Tibial nerve (tissue), 4 donors: ENCODE results near the gene CHST14. TPM values are rescaled to one million over a fixed set of nuclear protein-coding genes. Genes with fewer than 3 reads are reported as not detected.

Experiments used
- DNase-seq, 2 donors: peaks; one replicate each; pipeline ENCODE4 v3.0.0-alpha.2; 2019; ENCODE audit warnings: low spot score in 2 of 2
- H3K27ac ChIP-seq, 4 donors: fragments of 200-600 bp; sonication (generic) in 3 of 4; one replicate each; pipeline ENCODE4 v1.5.1; 2017 to 2019; ENCODE audit warnings: mild to moderate bottlenecking in 1 of 4
- H3K27me3 ChIP-seq, 2 donors: fragments of 200-600 bp; sonication (generic) in 1 of 2; one replicate each; pipeline versions ENCODE4 v1.5.1 to v1.6.0; 2017 to 2019
- H3K36me3 ChIP-seq, 3 donors: fragments of 200-600 bp; sonication (generic); one replicate each; pipeline ENCODE4 v1.5.1; 2018 to 2019
- H3K4me1 ChIP-seq, 4 donors: fragments of 200-600 bp; sonication (generic) in 3 of 4; one replicate each; pipeline ENCODE4 v1.5.1; 2017 to 2019
- H3K4me3 ChIP-seq, 4 donors: fragments of 200-600 bp; sonication (generic) in 3 of 4; one replicate each; pipeline ENCODE4 v1.5.1; 2017 to 2019; ENCODE audit warnings: mild to moderate bottlenecking in 1 of 4, moderate library complexity in 1 of 4
- H3K9me3 ChIP-seq, 4 donors: fragments of 200-600 bp; sonication (generic) in 3 of 4; one replicate each; pipeline ENCODE4 v1.5.1; 2017 to 2019
- CTCF ChIP-seq, 5 experiments: fragments of 200-600 bp in 3 of 5; fragments of 450-650 bp in 2 of 5; sonication (generic) in 3 of 5; IDR thresholded peaks; one replicate each; pipeline ENCODE4 v1.5.1; 2016 to 2019; ENCODE audit warnings: antibody characterized with exemption in 5 of 5, mild to moderate bottlenecking in 3 of 5, moderate library complexity in 2 of 5
- EP300 ChIP-seq, 2 donors: sonication (generic); formaldehyde crosslinking; IDR thresholded peaks; one replicate each; pipeline ENCODE4 v1.6.1; 2017; ENCODE audit warnings: antibody characterized with exemption in 2 of 2, mild to moderate bottlenecking in 1 of 2
- POLR2A ChIP-seq, 2 donors: fragments of 450-650 bp; IDR thresholded peaks; one replicate each; pipeline ENCODE4 v1.6.1; 2017; ENCODE audit warnings: antibody characterized with exemption in 2 of 2, mild to moderate bottlenecking in 2 of 2, moderate library complexity in 2 of 2
- WGBS, 2 donors: methylation state at CpG; one replicate each; pipeline ENCODE4 v1.1.5; 2018; 5-methylcytosine and 5-hydroxymethylcytosine counted together
- total RNA-seq, 4 donors: library from RNA; depleted of rRNA; stranded (reverse); fragments of >200 nt; gene quantifications; one replicate each; pipeline ENCODE4 v1.1.0, GENCODE V29; 2016

The CHST14 gene
- total RNA-seq, 4 donors from 2014 or later: 5.7 to 27.8 (median 15.4) TPM

GRCh38 chr15:40427188-40427587 is 43.6 kb upstream of the CHST14 start:
- Histone ChIP-seq H3K27me3 (no peaks in the 10 kb centered on the region), H3K4me3 (no peak overlapping the region), H3K36me3 (peaks cover 0 to 27% (median 0%) of the 10 kb centered on the region in 3 donors), H3K4me1 (no peaks in the 10 kb centered on the region), H3K9me3 (no peaks in the 10 kb centered on the region), H3K27ac (no peak overlapping the region)
- TF ChIP-seq EP300 (IDR thresholded peaks at IDR 0.05) (no peak), CTCF (IDR thresholded peaks at IDR 0.05) (no peak), POLR2A (IDR thresholded peaks at IDR 0.05) (no peak)
- 85 to 92% methylated on average over 9 of the region's 9 CpGs for WGBS, 2 donors
- no peak for DNase-seq

GRCh38 chr15:40428185-40428584 is 42.6 kb upstream of the CHST14 start:
- 87 to 96% methylated on average over 4 of the region's 4 CpGs for WGBS, 2 donors

GRCh38 chr15:40429068-40429710 is 41.6 kb upstream of the CHST14 start:
- DNase-seq: no peak
- WGBS, 2 donors: 79 to 80% methylated on average over 9 to 10 of the region's 10 CpGs
- Histone ChIP-seq H3K4me3 (no peak overlapping the region), H3K9me3 (no peaks in the 10 kb centered on the region), H3K4me1 (no peaks in the 10 kb centered on the region), H3K27ac (no peak overlapping the region), H3K36me3 (peaks cover 0 to 27% (median 0%) of the 10 kb centered on the region in 3 donors), H3K27me3 (no peaks in the 10 kb centered on the region)
- no peak for TF ChIP-seq CTCF (IDR thresholded peaks at IDR 0.05)
- no peak for TF ChIP-seq EP300 (IDR thresholded peaks at IDR 0.05)
- no peak for TF ChIP-seq POLR2A (IDR thresholded peaks at IDR 0.05)

More at GRCh38 chr15:40428185-40428584, 42.6 kb upstream of the CHST14 start:
- peaks cover 0 to 31% (median 0%) of the 10 kb centered on the region in 3 donors for H3K36me3 ChIP-seq
- no peaks in the 10 kb centered on the region for H3K9me3 ChIP-seq
- TF ChIP-seq POLR2A (IDR thresholded peaks at IDR 0.05): no peak
- DNase-seq: no peak
- no peak overlapping the region for H3K27ac ChIP-seq
- no peaks in the 10 kb centered on the region for H3K27me3 ChIP-seq
- H3K4me1 ChIP-seq: no peaks in the 10 kb centered on the region
- no peak overlapping the region for H3K4me3 ChIP-seq

- TF ChIP-seq EP300 (IDR thresholded peaks at IDR 0.05) (no peak), POLR2A (IDR thresholded peaks at IDR 0.05) (no peak), CTCF (IDR thresholded peaks at IDR 0.05) (no peak)
- Histone ChIP-seq H3K27ac (no peak overlapping the region), H3K4me3 (no peak overlapping the region), H3K9me3 (no peaks in the 10 kb centered on the region), H3K4me1 (no peaks in the 10 kb centered on the region), H3K27me3 (no peaks in the 10 kb centered on the region), H3K36me3 (peaks cover 0 to 19% (median 0%) of the 10 kb centered on the region in 3 donors)
- 70 to 77% methylated on average over 10 of the region's 10 CpGs for WGBS, 2 donors
- no peak for DNase-seq
These were observed 40.4 kb upstream of the CHST14 start for GRCh38 chr15:40430271-40430805.

GRCh38 chr15:40435023-40435709 is 35.6 kb upstream of the CHST14 start:
- peaks cover 0 to 27% of the 10 kb centered on the region in 2 donors for H3K27me3 ChIP-seq
- no peak for DNase-seq
- no peaks in the 10 kb centered on the region for H3K9me3 ChIP-seq
- H3K4me1 ChIP-seq: peaks cover 0 to 39% (median 22%) of the 10 kb centered on the region in 4 donors
- no peak overlapping the region for H3K4me3 ChIP-seq
- no peak for TF ChIP-seq CTCF (IDR thresholded peaks at IDR 0.05)
- no peak for TF ChIP-seq EP300 (IDR thresholded peaks at IDR 0.05)
- no peak for TF ChIP-seq POLR2A (IDR thresholded peaks at IDR 0.05)
- no peak overlapping the region for H3K27ac ChIP-seq
- peaks cover 0 to 5% (median 0%) of the 10 kb centered on the region in 3 donors for H3K36me3 ChIP-seq
- WGBS, 2 donors: 49 to 50% methylated on average over 20 of the region's 20 CpGs
